ENCODE measurements around the gene F12. TPM values are rescaled to one million over a fixed set of nuclear protein-coding genes. Genes with fewer than 3 reads are reported as not detected.

Gene F12
- total RNA-seq, 4 donors from 2014 or later = 0.59 to 4.5 TPM; not detected in 2

DNA sequence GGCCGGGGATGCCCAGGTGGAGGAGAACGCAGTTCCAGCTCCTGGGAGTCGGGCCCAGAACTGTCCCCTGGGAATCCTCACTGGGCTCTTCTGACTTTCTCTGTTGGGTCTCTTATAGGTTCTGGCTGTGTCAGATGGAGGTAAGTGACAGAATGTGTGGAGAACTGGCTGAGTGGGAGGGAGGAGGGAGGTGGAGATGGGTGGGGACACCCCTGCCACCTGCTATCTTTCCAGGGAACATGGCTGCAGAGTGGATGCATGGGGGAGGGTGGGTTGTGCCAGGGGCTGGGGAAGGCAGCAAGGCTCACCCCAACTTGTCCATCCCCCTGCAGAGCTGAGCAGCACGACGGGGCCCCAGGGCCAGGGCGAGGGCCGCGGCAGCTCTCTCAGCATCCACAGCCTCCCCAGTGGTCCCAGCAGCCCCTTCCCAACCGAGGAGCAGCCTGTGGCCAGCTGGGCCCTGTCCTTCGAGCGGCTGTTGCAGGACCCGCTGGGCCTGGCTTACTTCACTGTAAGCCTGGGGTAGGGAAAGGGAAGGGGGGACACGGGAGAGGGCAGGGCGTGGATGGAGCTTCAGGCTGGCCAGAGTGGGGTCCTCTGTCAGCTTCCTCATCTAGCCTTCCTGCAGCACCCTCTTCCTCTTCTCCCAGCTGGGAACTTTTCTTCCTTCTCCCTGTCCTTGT is 43.4 kb downstream of the F12 start:
- no peaks in the 10 kb centered on the region for H3K9me3 ChIP-seq
- no peak for DNase-seq (ENCODE audit: low spot score in 2 of 2)
- WGBS, 2 donors = 72 to 78% methylated on average over 7 to 13 of the region's 14 CpGs
- no peaks in the 10 kb centered on the region for H3K36me3 ChIP-seq
- H3K4me3 ChIP-seq = no peak overlapping the region
- no peaks in the 10 kb centered on the region for H3K27me3 ChIP-seq
- H3K27ac ChIP-seq = peak overlapping the region; percentile 60 to 90 (median 84)
- peaks cover 0 to 57% (median 26%) of the 10 kb centered on the region in 4 donors for H3K4me1 ChIP-seq
- no peak for TF ChIP-seq CTCF (IDR thresholded peaks at IDR 0.05)
- TF ChIP-seq POLR2A (IDR thresholded peaks at IDR 0.05) = no peak
- no peak for TF ChIP-seq EP300 (IDR thresholded peaks at IDR 0.05)

GRCh38 chr5:177364159-177364962 is 45.0 kb downstream of the F12 start:
- TF ChIP-seq EP300 (IDR thresholded peaks at IDR 0.05) (no peak), CTCF (IDR thresholded peaks at IDR 0.05) (no peak), POLR2A (IDR thresholded peaks at IDR 0.05) (no peak)
- no peaks in the 10 kb centered on the region for H3K9me3 ChIP-seq
- no peak overlapping the region for H3K27ac ChIP-seq
- H3K4me3 ChIP-seq = no peak overlapping the region
- no peaks in the 10 kb centered on the region for H3K27me3 ChIP-seq
- peaks cover 0 to 57% (median 26%) of the 10 kb centered on the region in 4 donors for H3K4me1 ChIP-seq
- 74 to 82% methylated on average over 11 of the region's 11 CpGs for WGBS, 2 donors
- DNase-seq (ENCODE audit: low spot score in 2 of 2) = no peak
- H3K36me3 ChIP-seq = no peaks in the 10 kb centered on the region

DNA sequence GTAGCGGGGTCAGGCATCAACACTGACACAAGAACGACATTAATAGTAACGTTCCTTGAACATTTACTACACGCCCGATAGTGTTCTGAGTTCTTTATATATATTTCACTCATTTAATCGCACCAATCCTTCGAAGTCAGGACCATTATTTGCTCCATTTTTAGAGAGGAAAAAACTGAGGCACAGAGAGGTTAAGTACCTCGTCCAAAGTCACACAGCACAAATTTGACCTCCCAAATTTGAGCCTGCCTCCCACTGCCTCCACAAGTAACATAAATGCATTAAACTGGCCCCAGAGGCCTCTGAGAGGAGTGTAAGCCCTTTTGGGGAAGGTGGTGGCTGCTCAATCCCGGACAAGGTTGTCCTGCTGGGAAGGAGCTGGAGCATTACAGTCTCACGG is 45.8 kb downstream of the F12 start:
- Histone ChIP-seq H3K4me3 (peak overlapping the region in 3 of 4 donors; percentile 14 to 53 (median 30)), H3K36me3 (no peaks in the 10 kb centered on the region), H3K27me3 (no peaks in the 10 kb centered on the region), H3K27ac (peak overlapping the region in 1 of 4 donors; percentile 66), H3K9me3 (no peaks in the 10 kb centered on the region), H3K4me1 (peaks cover 0 to 56% (median 30%) of the 10 kb centered on the region in 4 donors)
- TF ChIP-seq EP300 (IDR thresholded peaks at IDR 0.05) = no peak
- no peak for TF ChIP-seq CTCF (IDR thresholded peaks at IDR 0.05)
- no peak for TF ChIP-seq POLR2A (IDR thresholded peaks at IDR 0.05)
- 44 to 50% methylated on average over 10 of the region's 10 CpGs for WGBS, 2 donors
- DNase-seq (ENCODE audit: low spot score in 2 of 2) = no peak

DNA sequence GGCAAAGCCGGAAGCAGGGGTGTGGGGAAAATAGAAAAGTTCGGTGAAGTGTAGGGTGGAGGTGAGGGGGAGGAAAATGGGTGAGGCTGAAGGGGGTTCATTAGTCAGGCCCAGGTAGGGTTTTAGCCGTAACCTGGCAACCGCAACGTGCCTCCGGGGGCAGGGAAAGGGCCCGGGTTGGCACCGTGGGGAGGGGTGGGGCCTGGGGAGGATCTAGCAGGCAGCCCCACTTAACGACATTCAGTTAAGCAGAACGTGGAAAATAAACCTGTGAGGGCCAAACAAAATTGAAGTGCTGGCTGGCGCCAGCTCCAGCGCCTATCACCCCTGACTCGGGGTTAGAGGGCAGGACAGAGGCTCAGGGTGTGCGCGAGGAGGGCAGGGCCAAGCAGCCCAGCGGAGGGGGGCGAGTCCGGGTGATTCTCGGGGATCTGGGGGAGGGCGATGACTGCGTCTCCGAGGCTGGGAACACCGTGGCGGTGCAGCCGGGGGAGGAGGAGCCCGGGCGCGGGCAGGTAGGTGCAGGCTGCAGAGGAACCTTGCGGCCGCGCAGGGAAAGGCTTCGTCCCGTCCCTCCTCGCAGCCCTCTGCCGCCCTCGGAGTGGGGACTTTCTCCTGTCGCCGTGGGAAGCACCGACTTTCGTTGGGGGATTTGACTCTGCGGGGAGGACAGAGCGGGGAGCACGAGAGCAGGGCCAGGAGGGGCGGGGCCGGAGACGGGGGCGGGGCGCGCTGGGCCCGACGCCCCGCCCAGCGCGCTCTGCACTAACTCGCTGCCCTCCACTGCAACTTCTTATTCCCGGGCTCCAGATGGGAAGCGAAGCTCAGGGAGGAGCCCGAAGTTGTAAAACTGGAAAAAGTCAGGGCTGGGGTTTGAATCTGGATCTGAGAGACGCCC is 46.5 kb downstream of the F12 start:
- Histone ChIP-seq H3K9me3 (no peaks in the 10 kb centered on the region), H3K27ac (peak overlapping the region in 2 of 4 donors; percentile 5 to 66), H3K4me1 (peaks cover 0 to 54% (median 29%) of the 10 kb centered on the region in 4 donors), H3K27me3 (no peaks in the 10 kb centered on the region), H3K36me3 (no peaks in the 10 kb centered on the region), H3K4me3 (peak overlapping the region; percentile 14 to 53 (median 36))
- DNase-seq (ENCODE audit: low spot score in 2 of 2) = peak in 1 of 2 donors; percentile 43
- WGBS, 2 donors = 10 to 15% methylated on average over 32 to 59 of the region's 59 CpGs
- no peak for TF ChIP-seq CTCF (IDR thresholded peaks at IDR 0.05)
- TF ChIP-seq EP300 (IDR thresholded peaks at IDR 0.05) = no peak
- no peak for TF ChIP-seq POLR2A (IDR thresholded peaks at IDR 0.05)
